ENCODE measurements around the gene SCART1.

DNA sequence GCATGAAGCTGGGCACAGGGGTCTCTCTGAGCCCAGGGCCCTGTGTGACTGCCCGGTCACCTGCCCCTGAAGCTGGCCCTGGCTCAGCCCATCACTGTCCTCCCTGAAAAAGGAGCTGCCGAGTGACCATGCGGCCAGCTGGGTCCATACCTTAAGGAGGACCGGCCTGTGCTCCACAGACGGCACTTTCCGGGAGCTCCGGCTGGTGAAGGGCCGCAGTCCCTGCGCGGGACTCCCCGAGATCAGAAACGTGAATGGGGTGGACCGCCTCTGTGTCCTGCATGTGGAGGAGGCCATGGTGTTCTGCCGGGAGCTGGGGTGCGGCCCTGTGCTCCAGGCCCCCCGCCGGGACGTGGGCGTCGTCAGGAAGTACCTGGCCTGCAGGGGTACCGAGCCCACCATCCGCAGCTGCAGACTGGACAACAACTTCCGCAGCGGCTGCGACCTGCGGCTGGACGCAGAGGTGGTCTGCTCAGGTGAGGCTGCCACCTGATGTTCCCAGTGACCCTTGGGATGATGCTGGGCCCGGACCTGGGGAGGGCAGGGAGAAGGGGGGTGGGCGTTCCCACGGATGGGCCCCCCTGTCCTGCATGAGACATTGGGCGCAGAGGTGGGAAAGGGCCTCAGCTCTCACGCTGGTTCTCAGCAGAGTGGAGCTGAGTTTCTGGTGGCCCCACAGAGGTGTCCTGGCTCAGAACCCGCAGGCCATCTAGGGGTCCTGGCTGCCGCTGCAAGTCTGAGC lies 3.5 kb downstream of the SCART1 start:
- TF ChIP-seq, protein P1, sequence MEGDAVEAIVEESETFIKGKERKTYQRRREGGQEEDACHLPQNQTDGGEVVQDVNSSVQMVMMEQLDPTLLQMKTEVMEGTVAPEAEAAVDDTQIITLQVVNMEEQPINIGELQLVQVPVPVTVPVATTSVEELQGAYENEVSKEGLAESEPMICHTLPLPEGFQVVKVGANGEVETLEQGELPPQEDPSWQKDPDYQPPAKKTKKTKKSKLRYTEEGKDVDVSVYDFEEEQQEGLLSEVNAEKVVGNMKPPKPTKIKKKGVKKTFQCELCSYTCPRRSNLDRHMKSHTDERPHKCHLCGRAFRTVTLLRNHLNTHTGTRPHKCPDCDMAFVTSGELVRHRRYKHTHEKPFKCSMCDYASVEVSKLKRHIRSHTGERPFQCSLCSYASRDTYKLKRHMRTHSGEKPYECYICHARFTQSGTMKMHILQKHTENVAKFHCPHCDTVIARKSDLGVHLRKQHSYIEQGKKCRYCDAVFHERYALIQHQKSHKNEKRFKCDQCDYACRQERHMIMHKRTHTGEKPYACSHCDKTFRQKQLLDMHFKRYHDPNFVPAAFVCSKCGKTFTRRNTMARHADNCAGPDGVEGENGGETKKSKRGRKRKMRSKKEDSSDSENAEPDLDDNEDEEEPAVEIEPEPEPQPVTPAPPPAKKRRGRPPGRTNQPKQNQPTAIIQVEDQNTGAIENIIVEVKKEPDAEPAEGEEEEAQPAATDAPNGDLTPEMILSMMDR (IDR thresholded peaks at IDR 0.05; ENCODE audit: extremely low read depth in 1 of 2, insufficient read depth in 1 of 2, low read depth in 1 of 2, low read length in 2 of 2), result no peak
- TF ChIP-seq JUN (IDR thresholded peaks at IDR 0.05; ENCODE audit: borderline replicate concordance, insufficient read depth, insufficient read length, low read depth) (no peak), EZH2 (IDR thresholded peaks at IDR 0.05; ENCODE audit: borderline replicate concordance, low read depth, low read length, severe bottlenecking) (no peak), POLR2A (IDR thresholded peaks at IDR 0.05; ENCODE audit: low read depth, low read length) (no peak)
